Measurements from ENCODE around the gene OR52I1. TPM values are rescaled to one million over a fixed set of nuclear protein-coding genes. Genes with fewer than 3 reads are reported as not detected.

Gene OR52I1
- total RNA-seq, 5 donors from 2014 or later (not counting 1 experiment from before 2014, with no cell fraction given) = not detected

DNA sequence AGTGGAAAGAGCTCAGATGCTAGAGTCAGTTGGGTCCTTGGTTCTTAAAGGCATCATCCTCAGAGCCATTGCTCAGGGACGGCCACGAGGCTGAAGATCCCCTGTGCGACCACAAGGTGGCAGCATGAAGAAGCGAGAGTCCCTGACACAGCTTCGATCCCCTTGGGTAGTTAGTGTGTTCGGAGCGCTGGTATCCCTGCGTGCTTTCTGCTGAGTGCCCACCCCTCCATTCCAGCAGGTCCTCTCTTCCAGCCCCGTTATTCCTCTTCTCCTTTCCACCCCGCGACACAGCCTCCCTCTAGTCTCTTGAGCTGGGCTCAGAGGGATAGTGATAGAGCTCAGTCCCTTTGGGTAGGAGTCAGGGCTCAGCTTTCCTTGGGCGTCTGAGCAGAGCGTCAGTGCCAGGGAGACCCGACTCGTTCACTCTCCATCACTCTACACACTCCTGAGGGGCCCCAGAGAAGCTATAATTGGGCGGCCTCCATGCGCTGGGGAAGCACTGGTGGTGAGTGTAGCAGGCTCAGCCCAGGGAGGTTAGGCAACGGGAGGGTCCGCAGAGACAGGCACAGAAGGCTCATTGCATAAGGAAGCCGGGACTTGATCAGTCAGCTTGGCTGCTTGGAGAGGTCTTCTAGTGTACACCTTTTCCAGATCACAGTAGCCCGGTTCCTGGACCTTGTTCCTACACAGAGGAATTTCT lies 43.3 kb downstream of the OR52I1 start, which contains the start of gene OR51D1:
Gene OR51D1, plus strand, starts transcription at position 516 of the 700 bp plus-strand sequence. CDS start 2,314 bp downstream, outside the sequence.
- Mint-ChIP-seq H3K27ac (no peak within 1 kb of the TSS), H3K4me3 (no peak within 1 kb of the TSS), H3K27me3 (peaks cover 2 to 12% of the 10 kb centered on the region in 2 donors), H3K36me3 (no peaks in the 10 kb centered on the region), H3K4me1 (no peaks in the 10 kb centered on the region), H3K9me3 (no peaks in the 10 kb centered on the region)
- POLR2A ChIA-PET = interaction anchor here (0.6 to 1.0 kb wide), 2 partner anchors 56 to 449 kb away, joined by 3 to 5 read pairs; no protein-coding TSS in a partner anchor
- peak; percentile 23 to 79 (median 55) for DNase-seq
- Histone ChIP-seq H3K27me3 (replicated peaks in 1 of 2; ENCODE audit: control insufficient read depth in 2 of 2, extremely low read depth in 1 of 2, insufficient read depth in 2 of 2, low read length in 1 of 2) (peaks cover 0 to 15% of the 10 kb centered on the region in 2 experiments), H3K36me3 (ENCODE audit: control insufficient read depth in 2 of 2, extremely low read depth in 1 of 2, insufficient read depth in 1 of 2, low read length in 1 of 2) (no peaks in the 10 kb centered on the region), H3K4me3 (ENCODE audit: control insufficient read depth in 1 of 2, extremely low read depth in 1 of 2, low read length in 1 of 2) (no peak within 1 kb of the TSS), H3K4me1 (ENCODE audit: control insufficient read depth in 1 of 2, extremely low read depth in 1 of 2, insufficient read depth in 2 of 2, low read length in 2 of 2) (peaks cover 0 to 6% of the 10 kb centered on the region in 2 experiments), H3K27ac (ENCODE audit: low read length) (no peak within 1 kb of the TSS), H3K9me3 (no peaks in the 10 kb centered on the region)
- peak; percentile 81 to 86 (median 86) for ATAC-seq (replicated peaks in 1 of 4)
- CTCF ChIA-PET = interaction anchor here (0.6 to 2.4 kb wide), 10 partner anchors 8 to 1259 kb away, joined by 3 to 13 read pairs (median 4); no protein-coding TSS in a partner anchor
- 44% methylated on average over 11 of the region's 21 CpGs for WGBS (ENCODE audit: insufficient coverage)

DNA sequence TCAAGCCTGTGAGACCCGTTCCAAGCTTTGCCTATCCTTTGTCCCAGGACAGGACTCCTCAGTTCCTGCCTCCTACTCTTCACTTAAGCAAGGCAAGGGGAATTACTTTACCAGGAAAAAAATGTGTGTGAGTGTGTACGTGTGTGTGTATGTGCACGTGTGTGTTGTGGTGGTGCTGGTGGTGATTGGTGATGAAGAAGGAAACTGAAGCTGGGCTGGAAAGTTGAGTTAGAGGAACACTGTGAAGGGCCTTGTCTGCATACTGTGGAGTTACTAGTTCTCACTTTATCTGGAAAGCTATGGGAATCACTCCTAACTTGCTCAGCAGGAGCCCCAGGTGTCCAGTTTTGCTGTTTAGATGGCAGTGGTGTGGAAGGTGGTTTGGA lies 43.8 kb downstream of the OR52I1 start:
- ChIA-PET POLR2A (interaction anchor here (0.6 to 1.0 kb wide), 2 partner anchors 56 to 450 kb away, joined by 3 to 5 read pairs; no protein-coding TSS in a partner anchor), CTCF (interaction anchor here (0.6 to 2.4 kb wide), 6 partner anchors 8 to 1258 kb away, joined by 3 to 13 read pairs (median 5); no protein-coding TSS in a partner anchor)
- H3K27ac Mint-ChIP-seq = no peak overlapping the region
- H3K9me3 ChIP-seq = no peaks in the 10 kb centered on the region
- no peaks in the 10 kb centered on the region for H3K36me3 Mint-ChIP-seq
- no peaks in the 10 kb centered on the region for H3K36me3 ChIP-seq (ENCODE audit: control insufficient read depth in 2 of 2, extremely low read depth in 1 of 2, insufficient read depth in 1 of 2, low read length in 1 of 2)
- no CpG with 5 or more reads among the region's 3 CpGs for WGBS (ENCODE audit: insufficient coverage)
- H3K27ac ChIP-seq (ENCODE audit: low read length) = no peak overlapping the region
- H3K4me1 ChIP-seq (ENCODE audit: control insufficient read depth in 1 of 2, extremely low read depth in 1 of 2, insufficient read depth in 2 of 2, low read length in 2 of 2) = peaks cover 0 to 6% of the 10 kb centered on the region in 2 experiments
- H3K27me3 ChIP-seq (replicated peaks in 1 of 2; ENCODE audit: control insufficient read depth in 2 of 2, extremely low read depth in 1 of 2, insufficient read depth in 2 of 2, low read length in 1 of 2) = peaks cover 0 to 19% of the 10 kb centered on the region in 2 experiments
- H3K4me3 ChIP-seq (ENCODE audit: control insufficient read depth in 1 of 2, extremely low read depth in 1 of 2, low read length in 1 of 2) = no peak overlapping the region
- peaks cover 0 to 13% of the 10 kb centered on the region in 2 donors for H3K27me3 Mint-ChIP-seq
- no peaks in the 10 kb centered on the region for H3K9me3 Mint-ChIP-seq
- H3K4me1 Mint-ChIP-seq = no peaks in the 10 kb centered on the region
- DNase-seq (no peak), ATAC-seq (replicated peaks in 1 of 4) (no peak)
- H3K4me3 Mint-ChIP-seq = no peak overlapping the region

DNA sequence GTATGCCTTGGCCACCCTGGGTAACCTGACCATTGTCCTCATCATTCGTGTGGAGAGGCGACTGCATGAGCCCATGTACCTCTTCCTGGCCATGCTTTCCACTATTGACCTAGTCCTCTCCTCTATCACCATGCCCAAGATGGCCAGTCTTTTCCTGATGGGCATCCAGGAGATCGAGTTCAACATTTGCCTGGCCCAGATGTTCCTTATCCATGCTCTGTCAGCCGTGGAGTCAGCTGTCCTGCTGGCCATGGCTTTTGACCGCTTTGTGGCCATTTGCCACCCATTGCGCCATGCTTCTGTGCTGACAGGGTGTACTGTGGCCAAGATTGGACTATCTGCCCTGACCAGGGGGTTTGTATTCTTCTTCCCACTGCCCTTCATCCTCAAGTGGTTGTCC lies 46.1 kb downstream of the OR52I1 start:
- ATAC-seq (replicated peaks in 1 of 4) = no peak
- peaks cover 3 to 16% of the 10 kb centered on the region in 2 donors for H3K27me3 Mint-ChIP-seq
- peaks cover 0 to 6% of the 10 kb centered on the region in 2 experiments for H3K4me1 ChIP-seq (ENCODE audit: control insufficient read depth in 1 of 2, extremely low read depth in 1 of 2, insufficient read depth in 2 of 2, low read length in 2 of 2)

DNA sequence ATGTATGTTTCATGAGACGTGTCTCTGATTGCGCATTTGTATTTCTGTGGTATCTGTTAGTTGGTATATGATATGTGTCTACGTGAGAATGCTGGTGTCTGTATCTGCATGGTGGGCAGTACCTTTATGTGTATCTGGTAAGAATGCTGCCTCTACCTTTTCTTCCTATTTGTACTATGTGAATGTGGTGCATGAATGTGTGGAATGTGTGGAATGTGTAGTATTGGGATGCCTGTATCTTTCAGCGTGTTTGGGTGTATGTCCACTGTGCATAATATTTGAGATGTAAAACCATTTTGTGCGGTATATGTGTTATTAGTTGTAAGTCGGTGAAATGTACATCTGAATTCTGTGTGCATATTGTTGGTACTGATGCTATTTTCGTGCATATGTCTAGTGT lies 47.7 kb downstream of the OR52I1 start:
- ChIA-PET CTCF (no interaction called here), POLR2A (no interaction called here)
- Mint-ChIP-seq H3K27ac (no peak overlapping the region), H3K27me3 (peaks cover 3 to 16% of the 10 kb centered on the region in 2 donors), H3K4me3 (no peak overlapping the region), H3K4me1 (no peaks in the 10 kb centered on the region), H3K9me3 (no peaks in the 10 kb centered on the region), H3K36me3 (no peaks in the 10 kb centered on the region)
- no peak for DNase-seq
- WGBS (ENCODE audit: insufficient coverage) = 91% methylated on average over 7 of the region's 7 CpGs
- H3K27ac ChIP-seq (ENCODE audit: low read length) = no peak overlapping the region
- H3K27me3 ChIP-seq (replicated peaks in 1 of 2; ENCODE audit: control insufficient read depth in 2 of 2, extremely low read depth in 1 of 2, insufficient read depth in 2 of 2, low read length in 1 of 2) = peaks cover 0 to 26% of the 10 kb centered on the region in 2 experiments
- H3K4me3 ChIP-seq (ENCODE audit: control insufficient read depth in 1 of 2, extremely low read depth in 1 of 2, low read length in 1 of 2) = no peak overlapping the region
- ATAC-seq (replicated peaks in 1 of 4) = no peak
- H3K36me3 ChIP-seq (ENCODE audit: control insufficient read depth in 2 of 2, extremely low read depth in 1 of 2, insufficient read depth in 1 of 2, low read length in 1 of 2) = no peaks in the 10 kb centered on the region
- peaks cover 0 to 6% of the 10 kb centered on the region in 2 experiments for H3K4me1 ChIP-seq (ENCODE audit: control insufficient read depth in 1 of 2, extremely low read depth in 1 of 2, insufficient read depth in 2 of 2, low read length in 2 of 2)
- H3K9me3 ChIP-seq = no peaks in the 10 kb centered on the region

More for the DNA sequence above, 46.1 kb downstream of the OR52I1 start:
- CTCF ChIA-PET = no interaction called here
- Histone ChIP-seq H3K27me3 (replicated peaks in 1 of 2; ENCODE audit: control insufficient read depth in 2 of 2, extremely low read depth in 1 of 2, insufficient read depth in 2 of 2, low read length in 1 of 2) (peaks cover 0 to 26% of the 10 kb centered on the region in 2 experiments), H3K36me3 (ENCODE audit: control insufficient read depth in 2 of 2, extremely low read depth in 1 of 2, insufficient read depth in 1 of 2, low read length in 1 of 2) (no peaks in the 10 kb centered on the region), H3K27ac (ENCODE audit: low read length) (no peak overlapping the region), H3K4me3 (ENCODE audit: control insufficient read depth in 1 of 2, extremely low read depth in 1 of 2, low read length in 1 of 2) (no peak overlapping the region), H3K9me3 (no peaks in the 10 kb centered on the region)
- H3K9me3 Mint-ChIP-seq = no peaks in the 10 kb centered on the region
- no peak overlapping the region for H3K4me3 Mint-ChIP-seq
- no peaks in the 10 kb centered on the region for H3K4me1 Mint-ChIP-seq
- H3K36me3 Mint-ChIP-seq = no peaks in the 10 kb centered on the region
- POLR2A ChIA-PET = no interaction called here
- DNase-seq = no peak
- 57% methylated on average over 4 of the region's 6 CpGs for WGBS (ENCODE audit: insufficient coverage)
- no peak overlapping the region for H3K27ac Mint-ChIP-seq

DNA sequence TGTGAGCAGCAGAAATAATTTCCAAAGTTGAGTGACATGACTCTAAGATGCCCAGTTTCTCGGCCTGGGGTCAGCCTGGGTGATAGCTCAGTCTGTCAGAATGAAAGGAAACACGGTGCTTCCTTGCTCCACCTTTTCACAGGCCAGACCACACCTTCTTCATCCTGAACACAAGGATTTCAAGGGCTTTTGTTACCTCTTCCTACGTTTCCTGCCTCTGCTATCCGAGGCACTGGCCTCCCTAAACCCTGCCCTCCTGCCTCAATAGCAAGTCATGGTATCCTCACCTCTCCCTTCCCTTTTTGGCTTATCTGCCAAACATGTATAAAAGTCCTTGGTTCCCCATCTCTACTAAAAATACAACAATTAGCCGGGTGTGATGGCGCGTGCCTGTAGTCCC lies 48.2 kb downstream of the OR52I1 start:
- ATAC-seq (replicated peaks in 1 of 4) = no peak
- Mint-ChIP-seq H3K27me3 (peaks cover 3 to 16% of the 10 kb centered on the region in 2 donors), H3K9me3 (no peaks in the 10 kb centered on the region), H3K27ac (no peak overlapping the region), H3K36me3 (no peaks in the 10 kb centered on the region), H3K4me3 (no peak overlapping the region), H3K4me1 (no peaks in the 10 kb centered on the region)
- no peaks in the 10 kb centered on the region for H3K9me3 ChIP-seq
- H3K27me3 ChIP-seq (replicated peaks in 1 of 2; ENCODE audit: control insufficient read depth in 2 of 2, extremely low read depth in 1 of 2, insufficient read depth in 2 of 2, low read length in 1 of 2) = peaks cover 0 to 22% of the 10 kb centered on the region in 2 experiments
- no peak for DNase-seq
- ChIA-PET CTCF (no interaction called here), POLR2A (no interaction called here)
- no peak overlapping the region for H3K4me3 ChIP-seq (ENCODE audit: control insufficient read depth in 1 of 2, extremely low read depth in 1 of 2, low read length in 1 of 2)
- H3K36me3 ChIP-seq (ENCODE audit: control insufficient read depth in 2 of 2, extremely low read depth in 1 of 2, insufficient read depth in 1 of 2, low read length in 1 of 2) = no peaks in the 10 kb centered on the region
- 77% methylated on average over 4 of the region's 7 CpGs for WGBS (ENCODE audit: insufficient coverage)
- peaks cover 0 to 3% of the 10 kb centered on the region in 2 experiments for H3K4me1 ChIP-seq (ENCODE audit: control insufficient read depth in 1 of 2, extremely low read depth in 1 of 2, insufficient read depth in 2 of 2, low read length in 2 of 2)
- H3K27ac ChIP-seq (ENCODE audit: low read length) = no peak overlapping the region

DNA sequence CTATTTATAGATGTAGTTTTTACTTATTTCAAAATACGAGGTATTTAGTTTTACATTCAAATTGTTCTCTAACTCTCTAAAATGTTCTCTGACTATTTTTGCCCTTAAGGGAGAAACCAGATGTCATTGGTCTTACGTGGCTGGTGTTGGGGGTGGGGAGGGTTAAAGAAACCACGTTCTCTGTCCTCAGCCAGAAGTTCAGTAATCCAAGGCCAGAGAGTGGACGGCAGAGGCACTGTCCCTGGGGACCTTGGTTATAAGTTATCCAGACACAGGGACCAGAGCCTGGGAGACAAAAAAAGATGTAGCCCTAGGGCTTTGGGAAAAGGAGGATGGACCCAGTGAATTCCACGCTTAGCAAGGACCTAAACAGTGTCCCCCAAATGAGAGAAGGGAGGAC lies 49.2 kb downstream of the OR52I1 start:
- Histone ChIP-seq H3K27ac (ENCODE audit: low read length) (no peak overlapping the region), H3K9me3 (no peaks in the 10 kb centered on the region), H3K4me1 (ENCODE audit: control insufficient read depth in 1 of 2, extremely low read depth in 1 of 2, insufficient read depth in 2 of 2, low read length in 2 of 2) (no peaks in the 10 kb centered on the region), H3K4me3 (ENCODE audit: control insufficient read depth in 1 of 2, extremely low read depth in 1 of 2, low read length in 1 of 2) (no peak overlapping the region), H3K36me3 (ENCODE audit: control insufficient read depth in 2 of 2, extremely low read depth in 1 of 2, insufficient read depth in 1 of 2, low read length in 1 of 2) (no peaks in the 10 kb centered on the region), H3K27me3 (replicated peaks in 1 of 2; ENCODE audit: control insufficient read depth in 2 of 2, extremely low read depth in 1 of 2, insufficient read depth in 2 of 2, low read length in 1 of 2) (peaks cover 0 to 18% of the 10 kb centered on the region in 2 experiments)
- no peaks in the 10 kb centered on the region for H3K36me3 Mint-ChIP-seq
- POLR2A ChIA-PET = no interaction called here
- ATAC-seq (replicated peaks in 1 of 4) (no peak), DNase-seq (no peak)
- WGBS (ENCODE audit: insufficient coverage) = 30% methylated on average over 3 of the region's 5 CpGs
- no peaks in the 10 kb centered on the region for H3K9me3 Mint-ChIP-seq
- no peak overlapping the region for H3K27ac Mint-ChIP-seq
- no peak overlapping the region for H3K4me3 Mint-ChIP-seq
- CTCF ChIA-PET = no interaction called here
- no peaks in the 10 kb centered on the region for H3K4me1 Mint-ChIP-seq
- H3K27me3 Mint-ChIP-seq = peaks cover 3 to 16% of the 10 kb centered on the region in 2 donors
